SK-N-SH (cell line): ENCODE data around the gene TRAPPC12. TPM values are rescaled to one million over a fixed set of nuclear protein-coding genes. Genes with fewer than 3 reads are reported as not detected.

Experiments used
- CTCF ChIA-PET: fragments of 300-600, 350-600 bp; formaldehyde crosslinking; extraction: SDS; loops from one replicate; lab custom pipeline; 2021; lab: Yijun Ruan, JAX
- POLR2A ChIA-PET: fragments of 350-600 bp; sonication (Branson Sonifier 250); formaldehyde crosslinking; extraction: SDS; loops from one replicate; lab custom pipeline; 2020; ENCODE audit warnings: antibody characterized with exemption, inconsistent platforms; lab: Yijun Ruan, JAX
- DNase-seq: peaks from one replicate; pipeline ENCODE4 v3.0.0; 2012
- H2AFZ ChIP-seq: fragments of 200-600 bp; sonication (generic); 2 replicates; pipeline ENCODE4 v1.8.1; 2016; ENCODE audit warnings: antibody characterized with exemption, mild to moderate bottlenecking, low read depth
- H3F3A ChIP-seq: fragments of 200-600 bp; sonication (generic); replicated peaks from 2 replicates; pipeline ENCODE3; 2016; ENCODE audit warnings: antibody characterized with exemption, mild to moderate bottlenecking; ENCODE audit not compliant: insufficient read depth
- H3K27ac ChIP-seq, 2 experiments: fragments of 200-500 bp in 1 of 2; fragments of 200-600 bp in 1 of 2; sonication (Bioruptor generic) in 1 of 2; sonication (generic), shearing (Covaris generic) in 1 of 2; 2 replicates each; pipeline versions ENCODE4 v1.5.1 to v1.6.1; 2014 to 2016; ENCODE audit warnings: low read depth in 2 of 2, inconsistent platforms in 1 of 2, low read length in 1 of 2, mild to moderate bottlenecking in 1 of 2, mixed read lengths in 1 of 2
- H3K27me3 ChIP-seq: fragments of 200-600 bp; sonication (generic), shearing (Covaris generic); 2 replicates; pipeline ENCODE4 v1.6.1; 2016; ENCODE audit warnings: mixed run types; ENCODE audit not compliant: insufficient read depth
- H3K36me3 ChIP-seq, 2 experiments: fragments of 200-500 bp in 1 of 2; fragments of 200-600 bp in 1 of 2; sonication (Bioruptor generic) in 1 of 2; sonication (generic) in 1 of 2; replicated peaks in 1 of 2; 2 replicates each; pipeline versions ENCODE3 to v1.5.1; 2014 to 2016; ENCODE audit warnings: low read length in 1 of 2, mild to moderate bottlenecking in 1 of 2; ENCODE audit not compliant: insufficient read depth in 2 of 2, control insufficient read depth in 1 of 2
- H3K4me1 ChIP-seq, 2 experiments: fragments of 200-500 bp in 1 of 2; fragments of 200-600 bp in 1 of 2; sonication (Bioruptor generic) in 1 of 2; sonication (generic), shearing (Covaris generic) in 1 of 2; 2 replicates each; pipeline versions ENCODE4 v1.5.1 to v1.6.1; 2014 to 2016; ENCODE audit warnings: low read depth in 1 of 2, low read length in 1 of 2, mixed run types in 1 of 2; ENCODE audit not compliant: insufficient read depth in 2 of 2, control insufficient read depth in 1 of 2
- H3K4me2 ChIP-seq: fragments of 200-600 bp; sonication (generic), shearing (Covaris generic); 2 replicates; pipeline ENCODE4 v1.6.1; 2017; ENCODE audit warnings: mixed run types
- H3K4me3 ChIP-seq, 2 experiments: fragments of 200-500 bp in 1 of 2; fragments of 200-600 bp in 1 of 2; sonication (Bioruptor generic) in 1 of 2; sonication (generic), shearing (Covaris generic) in 1 of 2; 2 replicates each; pipeline versions ENCODE4 v1.5.1 to v1.8.1; 2014 to 2016; ENCODE audit warnings: low read depth in 2 of 2, inconsistent platforms in 1 of 2, low read length in 1 of 2, mild to moderate bottlenecking in 1 of 2, mixed read lengths in 1 of 2, moderate library complexity in 1 of 2
- H3K79me2 ChIP-seq: fragments of 200-600 bp; sonication (generic); 2 replicates; pipeline ENCODE4 v1.8.1; 2017; ENCODE audit warnings: mild to moderate bottlenecking; ENCODE audit not compliant: insufficient read depth
- H3K9ac ChIP-seq: fragments of 200-600 bp; sonication (generic); 2 replicates; pipeline ENCODE4 v1.6.1; 2017; ENCODE audit warnings: mixed run types
- H3K9me2 ChIP-seq: fragments of 200-600 bp; sonication (generic); 2 replicates; pipeline ENCODE4 v1.6.1; 2017; ENCODE audit warnings: mixed run types
- H3K9me3 ChIP-seq: fragments of 200-600 bp; sonication (generic); 2 replicates; pipeline ENCODE4 v1.6.1; 2017; ENCODE audit warnings: mixed run types, mild to moderate bottlenecking, moderate library complexity
- H4K20me1 ChIP-seq: fragments of 200-600 bp; sonication (generic); 2 replicates; pipeline ENCODE4 v1.6.1; 2017; ENCODE audit warnings: mild to moderate bottlenecking, mixed run types; ENCODE audit not compliant: insufficient read depth
- EP300 ChIP-seq, 2 experiments: IDR thresholded peaks; 2 replicates each; pipeline versions ENCODE4 v1.4.0 to v1.6.1; 2012; ENCODE audit warnings: borderline replicate concordance in 1 of 2, low read depth in 1 of 2, low read length in 1 of 2
- EZH2phosphoT487 ChIP-seq: fragments of 200-600 bp; sonication (generic); IDR thresholded peaks from 2 replicates; pipeline ENCODE4 v1.6.1; 2017; ENCODE audit warnings: low read depth, mixed run types, mild to moderate bottlenecking, antibody characterized with exemption, moderate library complexity, borderline replicate concordance
- FOSL2 ChIP-seq: IDR thresholded peaks from 2 replicates; pipeline ENCODE4 v1.4.0; 2012; ENCODE audit warnings: low read depth, mild to moderate bottlenecking, moderate library complexity, borderline replicate concordance
- IRF3 ChIP-seq: fragments of 150-350 bp; IDR thresholded peaks from 2 replicates; pipeline ENCODE4 v1.6.1; 2016; ENCODE audit warnings: mild to moderate bottlenecking, low read depth, low read length
- JUND ChIP-seq: IDR thresholded peaks from 2 replicates; pipeline ENCODE4 v1.4.0; 2012
- MAX ChIP-seq: IDR thresholded peaks from 2 replicates; pipeline ENCODE4 v1.4.0; 2012; ENCODE audit warnings: low read depth
- MEF2A ChIP-seq: IDR thresholded peaks from 2 replicates; pipeline ENCODE4 v1.4.0; 2012; ENCODE audit warnings: low read depth, borderline replicate concordance
- MXI1 ChIP-seq: IDR thresholded peaks from 2 replicates; pipeline ENCODE4 v1.6.1; 2012; ENCODE audit warnings: mild to moderate bottlenecking, low read depth, low read length, improper control_type of control experiment
- NFIC ChIP-seq: IDR thresholded peaks from 2 replicates; pipeline ENCODE4 v1.4.0; 2012; ENCODE audit warnings: borderline replicate concordance
- NRF1 ChIP-seq: IDR thresholded peaks from 2 replicates; pipeline ENCODE4 v1.6.1; 2012; ENCODE audit warnings: low read depth, mild to moderate bottlenecking, low read length
- PBX3 ChIP-seq: IDR thresholded peaks from 2 replicates; pipeline ENCODE4; 2012
- POLR2AphosphoS5 ChIP-seq: IDR thresholded peaks from 2 replicates; pipeline ENCODE4 v1.6.1; 2012; ENCODE audit warnings: low read depth, low read length
- RFX5 ChIP-seq: IDR thresholded peaks from 2 replicates; pipeline ENCODE4 v1.6.1; 2012; ENCODE audit warnings: mild to moderate bottlenecking, improper control_type of control experiment, low read length
- RXRA ChIP-seq: IDR thresholded peaks from 2 replicates; pipeline ENCODE4 v1.4.0; 2012; ENCODE audit warnings: low read depth, mild to moderate bottlenecking, borderline replicate concordance
- TCF12 ChIP-seq: IDR thresholded peaks from 2 replicates; pipeline ENCODE4 v1.4.0; 2012
- TEAD4 ChIP-seq: IDR thresholded peaks from 2 replicates; pipeline ENCODE4 v1.4.0; 2012; ENCODE audit warnings: mild to moderate bottlenecking, borderline replicate concordance; ENCODE audit not compliant: insufficient read depth
- USF1 ChIP-seq: IDR thresholded peaks from 2 replicates; pipeline ENCODE4 v1.4.0; 2012; ENCODE audit warnings: low read depth, borderline replicate concordance
- YY1 ChIP-seq: IDR thresholded peaks from 2 replicates; pipeline ENCODE4 v1.4.0; 2012; ENCODE audit warnings: low read depth, mild to moderate bottlenecking
- WGBS: methylation state at CpG from one replicate; pipeline ENCODE4 v1.1.6; 2017; ENCODE audit warnings: low lambda C conversion rate; 5-methylcytosine and 5-hydroxymethylcytosine counted together
- polyA plus RNA-seq, 3 experiments: library from polyadenylated mRNA; depleted of rRNA; stranded (reverse); fragments of >200 nt; gene quantifications; 2 replicates each; pipeline ENCODE4 v1.2.3, GENCODE V29; 2012

The TRAPPC12 gene
- polyA plus RNA-seq, 1 of the 3 experiments (the other 2 are of a cell fraction): 83.3 TPM

GRCh38 chr2:3465844-3466481, 86.5 kb downstream of the TRAPPC12 start:
- Histone ChIP-seq H3K9me2 (no peaks in the 10 kb centered on the region), H3F3A (peaks cover 7% of the 10 kb centered on the region), H3K9ac (peak overlapping the region; percentile 28), H4K20me1 (no peaks in the 10 kb centered on the region), H3K9me3 (no peaks in the 10 kb centered on the region), H3K4me3 (no peak overlapping the region), H3K79me2 (no peaks in the 10 kb centered on the region), H3K4me1 (peaks cover 0 to 25% of the 10 kb centered on the region in 2 experiments; a peak in 3 of 4 replicates), H3K4me2 (peak overlapping the region; percentile 56), H3K36me3 (peaks cover 16 to 58% of the 10 kb centered on the region in 2 experiments), H2AFZ (no peak overlapping the region), H3K27me3 (no peaks in the 10 kb centered on the region), H3K27ac (peak overlapping the region; percentile 55 to 77)
- TF ChIP-seq NFIC (no peak), TCF12 (peak; percentile 89), POLR2AphosphoS5 (peak; percentile 50; the same call in 1 of the 2 replicates), TEAD4 (peak; percentile 53; the same call in 1 of the 2 replicates), JUND (peak; percentile 78; the same call in 1 of the 2 replicates), MEF2A (peak; percentile 80; the same call in 1 of the 2 replicates), MXI1 (no peak), MAX (0 out of 2 replicates have a peak, but pooled peaks have one; percentile 41), PBX3 (peak; percentile 65), EZH2phosphoT487 (no peak), FOSL2 (peak; percentile 89), USF1 (no peak), NRF1 (no peak)
- POLR2A ChIA-PET: no interaction called here
- WGBS: 50% methylated on average over 12 of the region's 13 CpGs
- DNase-seq: no peak
- CTCF ChIA-PET: interaction anchor here (0.9 to 9.4 kb wide), 5 partner anchors 8 to 185 kb away, joined by 3 to 127 read pairs (median 5); no protein-coding TSS in a partner anchor

- H3K4me2 ChIP-seq: peak overlapping the region; percentile 56
- H3K27ac ChIP-seq: peak overlapping the region; percentile 55 to 77
- POLR2A ChIA-PET: no interaction called here
Observed at GRCh38 chr2:3466482-3466863, 87.0 kb downstream of the TRAPPC12 start.

More at GRCh38 chr2:3466482-3466863, 87.0 kb downstream of the TRAPPC12 start:
- peaks cover 16 to 57% of the 10 kb centered on the region in 2 experiments for H3K36me3 ChIP-seq
- peaks cover 7% of the 10 kb centered on the region for H3F3A ChIP-seq
- WGBS: 97% methylated on average over 6 of the region's 9 CpGs
- H3K9me3 ChIP-seq: no peaks in the 10 kb centered on the region
- H3K27me3 ChIP-seq: no peaks in the 10 kb centered on the region
- DNase-seq: no peak
- H3K4me1 ChIP-seq: peaks cover 0 to 25% of the 10 kb centered on the region in 2 experiments; a peak in 3 of 4 replicates
- H3K79me2 ChIP-seq: no peaks in the 10 kb centered on the region
- CTCF ChIA-PET: interaction anchor here (0.9 to 9.4 kb wide), 6 partner anchors 8 to 184 kb away, joined by 3 to 127 read pairs (median 6); no protein-coding TSS in a partner anchor
- H3K9me2 ChIP-seq: no peaks in the 10 kb centered on the region
- no peaks in the 10 kb centered on the region for H4K20me1 ChIP-seq
- peak overlapping the region; percentile 28; the same call in 1 of the 2 replicates for H3K9ac ChIP-seq
- H3K4me3 ChIP-seq: no peak overlapping the region
- TF ChIP-seq RFX5 (no peak), EP300 (IDR thresholded peaks at IDR 0.05; ENCODE audit: borderline replicate concordance in 1 of 2, low read depth in 1 of 2, low read length in 1 of 2) (no peak), RXRA (no peak), IRF3 (no peak), YY1 (no peak)
- no peak overlapping the region for H2AFZ ChIP-seq
